Tibial nerve (tissue), 4 donors: Measurements from ENCODE around the gene NSA2. TPM values are rescaled to one million over a fixed set of nuclear protein-coding genes. Genes with fewer than 3 reads are reported as not detected.
"Not testable (repeated sequence)": the region's sequence is repeated elsewhere in the genome, so short reads cannot be mapped to it uniquely, and the experiment has no call there.

ENCODE experiments used
- DNase-seq, 2 donors: peaks; one replicate each; pipeline ENCODE4 v3.0.0-alpha.2; 2019; ENCODE audit warnings: low spot score in 2 of 2
- H3K27ac ChIP-seq, 4 donors: fragments of 200-600 bp; sonication (generic) in 3 of 4; one replicate each; pipeline ENCODE4 v1.5.1; 2017 to 2019; ENCODE audit warnings: mild to moderate bottlenecking in 1 of 4
- H3K27me3 ChIP-seq, 2 donors: fragments of 200-600 bp; sonication (generic) in 1 of 2; one replicate each; pipeline versions ENCODE4 v1.5.1 to v1.6.0; 2017 to 2019
- H3K36me3 ChIP-seq, 3 donors: fragments of 200-600 bp; sonication (generic); one replicate each; pipeline ENCODE4 v1.5.1; 2018 to 2019
- H3K4me1 ChIP-seq, 4 donors: fragments of 200-600 bp; sonication (generic) in 3 of 4; one replicate each; pipeline ENCODE4 v1.5.1; 2017 to 2019
- H3K4me3 ChIP-seq, 4 donors: fragments of 200-600 bp; sonication (generic) in 3 of 4; one replicate each; pipeline ENCODE4 v1.5.1; 2017 to 2019; ENCODE audit warnings: mild to moderate bottlenecking in 1 of 4, moderate library complexity in 1 of 4
- H3K9me3 ChIP-seq, 4 donors: fragments of 200-600 bp; sonication (generic) in 3 of 4; one replicate each; pipeline ENCODE4 v1.5.1; 2017 to 2019
- CTCF ChIP-seq, 5 experiments: fragments of 200-600 bp in 3 of 5; fragments of 450-650 bp in 2 of 5; sonication (generic) in 3 of 5; IDR thresholded peaks; one replicate each; pipeline ENCODE4 v1.5.1; 2016 to 2019; ENCODE audit warnings: antibody characterized with exemption in 5 of 5, mild to moderate bottlenecking in 3 of 5, moderate library complexity in 2 of 5
- EP300 ChIP-seq, 2 donors: sonication (generic); formaldehyde crosslinking; IDR thresholded peaks; one replicate each; pipeline ENCODE4 v1.6.1; 2017; ENCODE audit warnings: antibody characterized with exemption in 2 of 2, mild to moderate bottlenecking in 1 of 2
- POLR2A ChIP-seq, 2 donors: fragments of 450-650 bp; IDR thresholded peaks; one replicate each; pipeline ENCODE4 v1.6.1; 2017; ENCODE audit warnings: antibody characterized with exemption in 2 of 2, mild to moderate bottlenecking in 2 of 2, moderate library complexity in 2 of 2
- WGBS, 2 donors: methylation state at CpG; one replicate each; pipeline ENCODE4 v1.1.5; 2018; 5-methylcytosine and 5-hydroxymethylcytosine counted together
- total RNA-seq, 4 donors: library from RNA; depleted of rRNA; stranded (reverse); fragments of >200 nt; gene quantifications; one replicate each; pipeline ENCODE4 v1.1.0, GENCODE V29; 2016

NSA2 gene
- total RNA-seq, 4 donors from 2014 or later: 41.8 to 116 (median 93.2) TPM

GRCh38 chr5:74786851-74787250 is 19.8 kb downstream of the NSA2 start:
- Histone ChIP-seq H3K4me1 (no peaks in the 10 kb centered on the region), H3K4me3 (no peak overlapping the region), H3K27me3 (no peaks in the 10 kb centered on the region), H3K27ac (no peak overlapping the region), H3K36me3 (no peaks in the 10 kb centered on the region), H3K9me3 (no peaks in the 10 kb centered on the region)
- no peak for DNase-seq
- TF ChIP-seq POLR2A (IDR thresholded peaks at IDR 0.05) (no peak), CTCF (IDR thresholded peaks at IDR 0.05) (no peak), EP300 (IDR thresholded peaks at IDR 0.05) (no peak)
- WGBS, 2 donors: 89 to 91% methylated on average over 6 of the region's 6 CpGs

GRCh38 chr5:74787424-74787823 is 20.4 kb downstream of the NSA2 start:
- H3K4me1 ChIP-seq: no peaks in the 10 kb centered on the region
- no peak for DNase-seq

GRCh38 chr5:74791669-74792068 is 24.6 kb downstream of the NSA2 start:
- not testable (repeated sequence) for H3K27me3 ChIP-seq, H3K27ac ChIP-seq, DNase-seq, H3K36me3 ChIP-seq, H3K4me1 ChIP-seq, H3K4me3 ChIP-seq, H3K9me3 ChIP-seq
- WGBS, 2 donors: 89 to 90% methylated on average over 3 of the region's 3 CpGs

More at GRCh38 chr5:74787424-74787823, 20.4 kb downstream of the NSA2 start:
- H3K36me3 ChIP-seq: no peaks in the 10 kb centered on the region
- no peak overlapping the region for H3K4me3 ChIP-seq
- no peak for TF ChIP-seq POLR2A (IDR thresholded peaks at IDR 0.05)
- TF ChIP-seq EP300 (IDR thresholded peaks at IDR 0.05): no peak
- TF ChIP-seq CTCF (IDR thresholded peaks at IDR 0.05): no peak
- H3K27me3 ChIP-seq: no peaks in the 10 kb centered on the region
- H3K9me3 ChIP-seq: no peaks in the 10 kb centered on the region
- WGBS, 2 donors: 92 to 93% methylated on average over 6 of the region's 6 CpGs
- no peak overlapping the region for H3K27ac ChIP-seq

DNA sequence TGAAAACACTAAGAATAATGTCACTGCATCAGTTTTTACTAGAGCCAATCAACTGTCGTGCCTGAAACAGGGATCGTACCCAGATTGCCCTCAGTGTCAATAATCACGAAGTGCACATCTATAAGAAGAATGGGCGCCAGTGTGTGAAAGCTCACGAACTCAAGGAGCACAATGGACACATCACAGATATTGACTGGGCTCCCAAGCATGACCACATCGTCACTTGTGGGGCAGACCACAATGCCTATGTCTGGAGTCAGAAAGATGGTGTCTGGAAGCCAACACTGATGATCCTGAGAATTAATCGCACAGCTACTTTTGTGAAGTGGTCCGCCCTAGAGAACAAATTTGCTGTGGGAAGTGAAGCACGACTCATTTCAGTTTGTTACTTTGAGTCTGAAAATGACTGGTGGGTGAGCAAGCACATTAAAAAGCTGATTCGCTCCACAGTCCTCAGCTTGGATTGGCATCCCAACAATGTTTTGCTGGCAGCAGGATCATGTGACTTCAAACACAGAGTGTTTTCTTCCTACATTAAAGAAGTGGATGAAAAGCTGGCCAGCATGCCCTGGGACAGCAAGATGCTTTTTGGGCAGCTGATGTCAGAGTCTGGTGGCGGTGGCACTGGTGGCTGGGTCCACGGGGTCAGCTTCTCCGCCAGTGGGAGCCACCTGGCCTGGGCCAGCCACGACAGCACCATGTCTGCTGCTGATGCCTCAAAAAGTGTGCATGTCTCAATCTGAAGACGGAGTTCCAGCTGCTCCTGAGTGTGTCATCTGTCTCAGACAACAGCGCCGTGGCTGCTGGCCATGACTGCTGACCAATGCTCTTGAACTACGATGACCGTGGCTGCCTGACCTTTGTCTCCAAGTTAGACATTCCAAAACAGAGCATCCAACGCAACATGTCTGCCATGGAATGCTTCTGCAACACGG is 32.2 kb downstream of the NSA2 start:
- WGBS, 2 donors: 60 to 76% methylated on average over 16 to 21 of the region's 21 CpGs
- Histone ChIP-seq H3K4me3 (no peak overlapping the region), H3K36me3 (no peaks in the 10 kb centered on the region), H3K27me3 (no peaks in the 10 kb centered on the region), H3K9me3 (no peaks in the 10 kb centered on the region), H3K4me1 (no peaks in the 10 kb centered on the region), H3K27ac (peak overlapping the region in 1 of 4 donors; percentile 10)
- no peak for DNase-seq
- no peak for TF ChIP-seq EP300 (IDR thresholded peaks at IDR 0.05)
- no peak for TF ChIP-seq CTCF (IDR thresholded peaks at IDR 0.05)
- no peak for TF ChIP-seq POLR2A (IDR thresholded peaks at IDR 0.05)

DNA sequence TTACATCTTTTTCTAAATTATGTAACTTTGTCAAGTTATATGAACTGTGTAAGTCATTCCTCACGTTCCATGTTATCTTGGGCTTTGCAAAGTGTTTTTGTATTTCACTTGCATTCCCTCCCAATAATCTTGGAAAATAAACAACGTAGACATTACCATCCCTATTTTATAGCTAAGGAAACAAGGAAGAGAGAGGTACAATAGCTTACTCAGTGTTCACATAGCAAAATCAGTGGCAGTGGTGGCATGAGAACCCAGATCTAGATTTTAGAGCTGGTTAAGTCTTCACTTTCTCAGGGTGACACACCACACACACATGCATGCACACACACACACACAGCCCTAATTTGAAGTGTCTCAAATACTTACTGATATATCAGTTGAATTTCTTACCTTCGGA is 34.1 kb downstream of the NSA2 start:
- no peak overlapping the region for H3K4me3 ChIP-seq
- no peaks in the 10 kb centered on the region for H3K36me3 ChIP-seq
- no peaks in the 10 kb centered on the region for H3K27me3 ChIP-seq
- 63 to 71% methylated on average over 3 of the region's 3 CpGs for WGBS, 2 donors
- no peaks in the 10 kb centered on the region for H3K4me1 ChIP-seq
- no peak for TF ChIP-seq CTCF (IDR thresholded peaks at IDR 0.05)
- TF ChIP-seq EP300 (IDR thresholded peaks at IDR 0.05): no peak
- DNase-seq: no peak
- no peak overlapping the region for H3K27ac ChIP-seq
- H3K9me3 ChIP-seq: no peaks in the 10 kb centered on the region
